Esophagus muscularis mucosa (tissue), 3 donors: ENCODE results near the gene ACTL8.

ENCODE experiments used
- CTCF ChIP-seq, 3 experiments: fragments of 200-600 bp in 2 of 3; fragments of 450-650 bp in 1 of 3; sonication (generic) in 2 of 3; IDR thresholded peaks; one replicate each; pipeline ENCODE4 v1.5.1; 2017 to 2019; ENCODE audit warnings: antibody characterized with exemption in 3 of 3, mild to moderate bottlenecking in 2 of 3, moderate library complexity in 1 of 3
- POLR2A ChIP-seq: fragments of 450-650 bp; IDR thresholded peaks from one replicate; pipeline ENCODE4 v1.6.1; 2017; ENCODE audit warnings: antibody characterized with exemption, moderate library complexity, mild to moderate bottlenecking, low read depth
- POLR2AphosphoS5 ChIP-seq, 2 donors: sonication (generic); formaldehyde crosslinking; IDR thresholded peaks; one replicate each; pipeline ENCODE4 v1.6.1; 2017; ENCODE audit warnings: antibody characterized with exemption in 2 of 2

DNA sequence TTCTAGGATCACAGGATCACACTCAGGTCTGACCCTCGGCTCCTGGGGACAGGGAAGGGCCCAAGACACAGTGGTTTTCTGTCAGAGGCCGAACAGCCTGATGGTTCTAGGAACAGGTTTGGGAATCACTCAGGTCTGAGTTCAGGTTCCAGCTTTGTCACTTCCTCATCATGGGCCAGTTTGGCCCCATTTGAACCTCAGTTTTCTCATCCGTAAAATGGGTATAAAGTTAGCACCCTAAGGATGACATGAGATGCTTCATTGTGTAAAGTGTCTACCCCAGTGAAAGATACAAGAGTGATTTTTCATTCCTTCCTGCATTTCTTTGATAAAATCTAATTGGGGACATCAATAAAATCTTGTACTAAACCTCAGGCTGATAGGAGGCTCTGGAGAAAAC, 11.2 kb upstream of the ACTL8 start:
- no peak for TF ChIP-seq CTCF (IDR thresholded peaks at IDR 0.05)
- no peak for TF ChIP-seq POLR2AphosphoS5 (IDR thresholded peaks at IDR 0.05)
- TF ChIP-seq POLR2A: no peak
